NCI-H774 (cell line): ENCODE measurements around the gene ANO10.
"Not testable (repeated sequence)": the region's sequence is repeated elsewhere in the genome, so short reads cannot be mapped to it uniquely, and the experiment has no call there.

Source experiments
- DNase-seq: peaks from one replicate; lab custom pipeline; 2025; lab: John Stamatoyannopoulos, UW

ANO10 gene

GRCh38 chr3:43372007-43372740 is 249.6 kb downstream of the ANO10 start:
- no peak for DNase-seq

DNA sequence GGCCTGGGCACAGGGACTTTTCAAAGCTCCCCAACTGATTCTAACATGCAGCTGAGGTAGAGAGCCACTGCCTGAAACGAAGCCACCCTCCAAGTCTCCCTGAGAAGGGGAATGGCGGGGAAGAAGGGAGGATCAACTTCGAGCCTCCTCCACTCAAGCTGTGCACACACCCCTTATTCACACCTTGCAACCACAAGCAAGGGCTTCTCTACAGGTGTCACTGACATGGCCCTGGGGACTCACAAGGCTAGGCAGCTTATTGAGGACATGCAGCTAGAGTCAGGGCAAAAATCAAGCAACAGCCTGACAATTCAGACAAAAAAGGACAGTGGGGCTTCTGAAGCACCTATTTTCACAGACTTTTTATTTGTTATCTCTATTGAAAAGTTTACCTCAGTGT is 250.3 kb downstream of the ANO10 start:
- DNase-seq, result no peak

DNA sequence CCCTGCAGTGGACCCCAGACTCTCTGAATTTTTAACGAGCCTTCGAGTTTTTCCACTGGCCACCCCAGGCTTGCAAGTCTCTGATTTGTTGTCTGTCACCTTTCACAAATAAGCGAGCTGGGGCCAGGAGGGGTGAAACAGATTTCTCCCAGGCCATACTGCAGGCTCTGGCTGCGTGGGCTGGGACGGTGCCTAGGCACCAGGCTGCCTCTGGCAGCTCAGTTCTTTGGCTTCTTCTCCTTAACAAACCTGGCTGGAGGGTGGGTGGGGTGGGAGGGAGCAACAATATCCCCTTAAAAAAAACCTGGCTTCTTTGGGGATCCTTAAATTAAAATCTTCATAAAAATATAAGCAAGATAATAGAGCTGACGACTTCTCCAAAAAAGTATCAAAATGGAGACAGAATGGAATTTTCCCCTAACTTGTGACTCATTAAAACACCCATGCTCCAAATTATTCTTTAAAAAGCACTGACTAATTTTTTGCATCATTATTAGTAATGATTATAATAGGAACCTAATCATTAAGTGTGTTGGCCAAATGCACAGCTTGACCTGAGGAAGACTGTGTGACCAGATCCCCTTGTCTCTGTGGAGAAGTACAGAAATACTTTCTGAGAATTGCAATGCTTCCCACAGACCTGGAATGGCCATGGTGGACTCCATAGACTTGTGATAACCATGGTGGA is 251.4 kb downstream of the ANO10 start:
- DNase-seq, result no peak

GRCh38 chr3:43369404-43370292 is 252.2 kb downstream of the ANO10 start:
- DNase-seq, result no peak

DNA sequence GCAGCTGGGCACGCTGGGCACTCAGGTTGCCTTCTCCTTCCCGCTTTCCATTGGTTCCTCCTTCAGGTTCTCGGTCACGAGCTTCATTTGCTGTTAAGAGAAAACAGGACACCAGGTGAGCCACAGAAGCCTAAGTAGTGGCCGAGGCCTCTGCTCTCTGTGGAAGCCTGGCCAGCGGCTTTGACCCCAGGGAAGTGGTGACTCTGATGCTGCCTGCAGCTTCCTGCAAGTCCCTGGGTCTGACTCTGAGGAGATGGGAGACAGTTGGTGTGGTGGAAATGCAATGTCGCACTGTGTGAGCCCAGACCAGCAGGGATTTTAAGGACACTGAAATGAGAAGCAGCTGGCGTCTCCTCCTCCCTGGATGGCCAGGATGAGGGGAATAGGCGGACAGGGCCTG is 254.9 kb downstream of the ANO10 start:
- no peak for DNase-seq

GRCh38 chr3:43366481-43366880 is 255.3 kb downstream of the ANO10 start:
- no peak for DNase-seq

DNA sequence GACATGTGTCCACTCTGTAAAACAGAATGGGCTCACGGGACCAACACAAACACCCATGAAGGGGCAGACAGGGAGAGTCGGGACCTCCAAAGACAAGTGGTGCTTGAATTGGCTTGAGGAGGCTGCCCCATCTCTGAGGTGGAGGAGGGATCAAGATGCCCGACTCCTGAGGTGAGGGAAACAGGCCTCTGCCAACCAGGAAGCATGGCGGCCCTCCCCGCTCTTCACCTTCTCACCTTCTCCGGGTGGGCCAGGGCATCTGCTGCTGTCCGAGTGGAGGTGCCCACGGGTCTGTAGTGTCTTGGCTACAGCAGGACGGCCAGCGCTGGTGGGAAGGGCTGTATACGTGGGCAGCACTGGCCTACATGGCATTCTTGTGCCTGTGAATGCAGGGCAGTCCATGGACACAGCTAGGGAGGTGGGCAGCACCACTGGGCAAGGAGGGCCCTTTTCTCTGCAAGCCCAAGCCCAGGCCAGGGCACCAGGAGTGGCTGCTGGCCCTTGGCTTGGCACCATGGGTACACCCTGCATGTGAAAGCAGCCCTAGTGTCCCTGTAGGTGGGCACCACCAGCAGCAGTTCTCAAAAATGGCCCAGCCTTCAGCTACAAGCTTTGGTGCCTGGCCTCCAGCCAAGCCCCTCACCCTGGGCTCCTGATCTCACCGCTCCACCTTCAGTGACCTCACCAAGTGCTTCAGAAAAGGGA is 256.1 kb downstream of the ANO10 start:
- no peak for DNase-seq

GRCh38 chr3:43364926-43365325 is 256.9 kb downstream of the ANO10 start:
- DNase-seq, result no peak

- DNase-seq, result no peak
These were observed 257.3 kb downstream of the ANO10 start for GRCh38 chr3:43364494-43364893.

DNA sequence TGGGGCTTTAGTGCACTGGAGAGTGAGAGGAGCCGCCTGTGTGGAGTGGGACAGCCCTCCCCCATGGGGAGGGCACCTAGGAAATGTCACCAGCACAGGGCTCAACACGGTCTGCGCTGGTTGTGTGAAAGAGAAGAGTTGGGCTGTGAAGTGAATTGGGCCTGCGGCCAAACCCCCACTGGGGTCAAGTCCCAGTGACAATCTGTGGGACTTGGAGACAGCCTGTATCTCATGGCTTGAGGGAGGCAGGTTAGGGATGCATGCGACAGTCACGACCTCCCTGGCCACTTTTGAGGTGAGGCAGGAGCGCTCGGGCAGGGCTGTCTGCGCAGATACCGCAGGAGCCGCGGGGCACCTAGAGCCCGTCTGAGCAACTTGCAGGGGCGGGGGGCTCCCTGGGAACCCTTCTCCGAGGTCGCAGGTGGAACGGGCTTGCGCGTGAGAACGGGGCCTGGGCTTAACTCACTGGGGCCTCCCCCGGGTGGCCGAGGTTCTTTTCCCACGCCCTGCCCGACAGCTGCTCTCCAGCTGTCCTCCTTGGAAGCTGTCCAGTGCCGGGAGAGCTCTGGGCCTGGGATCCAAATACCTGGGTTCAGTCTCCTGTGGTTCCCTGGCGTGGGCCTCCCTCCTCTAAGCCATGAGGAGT is 258.1 kb downstream of the ANO10 start:
- no peak for DNase-seq

DNA sequence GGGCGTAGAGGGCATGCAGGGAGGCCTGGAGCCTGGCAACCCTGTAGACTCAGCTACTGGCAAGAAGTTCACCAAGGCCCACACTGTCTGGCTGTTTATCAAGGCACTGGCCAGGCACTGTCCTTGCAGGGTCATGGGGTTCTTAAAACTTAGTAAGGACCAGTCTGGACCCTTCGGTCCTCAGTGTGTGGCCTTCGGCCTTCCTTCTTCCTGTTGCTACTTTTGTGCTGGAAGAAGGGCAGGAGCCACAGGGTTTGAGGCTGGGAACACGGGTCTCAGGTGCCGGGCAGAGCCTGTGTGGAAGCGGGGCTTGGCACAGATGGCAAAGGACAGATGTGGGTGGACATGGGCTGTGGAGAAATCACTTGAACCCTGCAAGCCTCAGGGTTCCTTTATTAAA is 258.9 kb downstream of the ANO10 start:
- no peak for DNase-seq

DNA sequence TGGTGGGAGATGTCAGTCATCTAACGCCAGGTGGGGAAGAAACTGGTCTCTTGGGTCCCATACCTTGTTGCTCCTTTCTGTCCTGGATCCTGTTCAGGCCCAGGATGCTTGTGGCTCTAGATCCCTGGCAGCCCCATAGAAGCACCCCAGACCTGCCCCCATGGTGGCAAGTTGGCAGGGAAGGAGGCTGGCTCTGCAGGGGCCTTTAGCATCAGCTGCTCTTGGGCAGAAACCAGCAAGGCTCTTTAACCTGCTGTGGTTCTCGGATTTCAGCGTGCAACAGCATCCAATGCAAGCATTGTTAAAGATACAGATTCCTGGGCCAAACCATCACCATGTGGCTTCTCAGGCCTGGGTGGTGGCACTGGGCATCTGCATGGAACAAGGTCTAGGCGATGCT is 259.6 kb downstream of the ANO10 start:
- no peak for DNase-seq

GRCh38 chr3:43361077-43361476 is 260.7 kb downstream of the ANO10 start:
- DNase-seq, result no peak

- DNase-seq, result not testable (repeated sequence)
These were observed 265.8 kb downstream of the ANO10 start for GRCh38 chr3:43356033-43356432.

- no peak for DNase-seq
These were observed 267.7 kb downstream of the ANO10 start for GRCh38 chr3:43353923-43354670.

- no peak for DNase-seq
These were observed 268.4 kb downstream of the ANO10 start for GRCh38 chr3:43353393-43353792.

- no peak for DNase-seq
These were observed 272.1 kb downstream of the ANO10 start for GRCh38 chr3:43349716-43350115.

DNA sequence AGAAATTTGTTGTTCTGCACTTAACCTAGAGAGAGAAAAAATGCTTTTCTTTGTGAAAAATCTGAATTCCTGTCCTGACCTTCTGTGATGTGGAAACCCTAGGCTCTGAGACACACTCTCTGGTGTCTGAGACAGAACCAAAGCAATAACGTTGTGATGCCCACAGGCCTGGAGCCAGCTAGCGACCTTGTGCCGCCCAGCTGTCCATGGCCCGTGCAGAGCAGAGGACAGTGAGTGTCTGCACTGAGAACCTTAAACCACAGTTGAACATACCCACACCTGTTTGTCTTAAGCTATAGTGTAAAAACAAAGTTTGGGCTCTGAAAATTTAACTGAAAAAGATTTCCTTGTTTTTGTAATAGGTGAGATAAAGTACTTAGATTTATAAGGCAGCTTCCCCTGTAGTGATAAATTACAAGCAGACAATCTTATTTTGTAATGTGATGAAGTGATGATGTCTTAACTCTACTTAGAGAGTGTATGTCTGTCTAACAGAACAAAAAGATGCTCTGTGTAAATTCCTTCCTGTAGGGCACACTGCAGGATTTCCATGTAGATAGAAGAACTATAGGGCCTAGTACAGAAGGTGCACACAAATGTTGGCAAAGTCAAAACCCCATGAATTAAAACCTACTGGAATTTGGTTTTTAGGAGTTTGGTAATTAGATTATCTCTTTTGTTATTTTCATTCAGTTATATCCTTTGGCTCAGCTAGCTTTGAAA is 272.8 kb downstream of the ANO10 start:
- no peak for DNase-seq

DNA sequence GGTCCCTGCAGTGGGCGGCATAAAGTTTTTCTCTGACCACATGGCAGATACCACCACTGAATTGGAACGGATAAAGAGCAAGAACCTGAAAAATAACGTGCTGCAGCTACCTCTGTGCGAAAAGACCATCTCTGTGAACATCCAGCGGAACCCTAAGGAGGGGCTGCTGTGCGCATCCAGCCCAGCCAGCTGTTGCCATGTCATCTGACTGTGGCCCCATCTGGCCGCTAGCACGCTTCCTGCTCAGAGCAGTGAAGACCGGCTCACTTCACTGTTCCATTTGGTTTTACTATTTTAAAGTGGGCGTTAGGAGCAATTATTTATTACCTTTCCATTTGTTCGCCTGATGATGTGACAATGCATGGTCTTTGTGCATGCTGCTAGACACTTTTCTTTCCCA is 273.5 kb downstream of the ANO10 start:
- no peak for DNase-seq

DNA sequence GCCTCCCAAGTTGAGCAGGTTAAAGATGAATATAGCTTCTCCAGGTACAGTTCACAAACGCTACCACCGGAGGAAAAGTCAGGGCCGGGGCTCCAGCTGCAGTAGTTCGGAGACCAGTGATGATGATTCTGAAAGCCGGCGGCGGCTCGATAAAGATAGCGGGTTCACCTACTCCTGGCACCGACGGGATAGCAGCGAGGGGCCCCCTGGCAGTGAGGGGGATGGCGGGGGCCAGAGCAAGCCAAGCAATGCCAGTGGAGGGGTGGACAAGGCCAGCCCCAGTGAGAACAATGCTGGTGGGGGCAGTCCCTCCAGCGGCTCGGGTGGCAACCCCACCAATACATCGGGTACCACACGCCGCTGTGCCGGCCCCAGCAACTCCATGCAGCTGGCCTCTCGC is 274.0 kb downstream of the ANO10 start:
- no peak for DNase-seq
